GM12878 (cell line): ENCODE measurements around the gene BCL11A. TPM values are rescaled to one million over a fixed set of nuclear protein-coding genes. Genes with fewer than 3 reads are reported as not detected.

ENCODE experiments used
- ATAC-seq: fragments of 200-7000 bp; cut with Tn5 transposase; 3 replicates; pipeline ENCODE4 v1.9.1; 2020; ENCODE audit warnings: mild to moderate bottlenecking, moderate library complexity
- BruUV-seq: library from RNA; stranded (reverse); fragments of 400-500 nt; replicated peaks from 2 replicates; lab custom pipeline; 2021; lab: Mats Ljungman, UMichigan
- CTCF ChIA-PET: fragments of 300-600 bp; sonication (Branson Sonifier 250); formaldehyde crosslinking; extraction: SDS; loops from one replicate; lab custom pipeline; 2021; ENCODE audit warnings: inconsistent platforms; lab: Yijun Ruan, JAX
- POLR2A ChIA-PET: fragments of 350-600 bp; formaldehyde crosslinking; extraction: SDS; loops from one replicate; lab custom pipeline; 2021; ENCODE audit warnings: inconsistent platforms; lab: Charles Lee
- RAD21 ChIA-PET: fragments of 300-600 bp; sonication (Branson Sonifier 250); formaldehyde crosslinking; loops from one replicate; lab custom pipeline; 2023; ENCODE audit warnings: antibody characterized with exemption; ENCODE audit not compliant: unreplicated experiment; lab: Charles Lee
- SMC1A ChIA-PET: fragments of 300-600 bp; sonication (Branson Sonifier 250); formaldehyde crosslinking; loops from one replicate; lab custom pipeline; 2023; ENCODE audit not compliant: unreplicated experiment, uncharacterized antibody; lab: Charles Lee
- DNase-seq: peaks from one replicate; pipeline ENCODE4 v3.0.0-alpha.2; 2011; ENCODE audit warnings: low read depth, low spot score
- FAIRE-seq: peaks from 3 replicates; lab custom pipeline; 2011; peaks lifted over from hg19 to GRCh38; lab: Jason Lieb, UNC
- H2AFZ ChIP-seq: 2 replicates; pipeline ENCODE4 v1.6.0; 2011; ENCODE audit warnings: low read depth, low read length, control low read depth; ENCODE audit not compliant: control insufficient read depth
- H3K27ac ChIP-seq: 2 replicates; pipeline ENCODE4 v1.5.1; 2011; ENCODE audit warnings: control low read depth; ENCODE audit not compliant: control insufficient read depth, insufficient read depth
- H3K27me3 ChIP-seq, 2 experiments: replicated peaks in 1 of 2; 2 replicates each; pipeline versions ENCODE4 v1.6.0 to v1.6.1; 2011; ENCODE audit warnings: low read length in 1 of 2; ENCODE audit not compliant: control insufficient read depth in 2 of 2, insufficient read depth in 2 of 2
- H3K36me3 ChIP-seq, 2 experiments: 2 replicates each; pipeline ENCODE4 v1.5.1; 2011; ENCODE audit warnings: low read length in 1 of 2; ENCODE audit not compliant: control insufficient read depth in 2 of 2, insufficient read depth in 2 of 2
- H3K4me1 ChIP-seq: 2 replicates; pipeline ENCODE4 v1.6.1; 2011; ENCODE audit warnings: mild to moderate bottlenecking, low read length, moderate library complexity, mixed read lengths; ENCODE audit not compliant: control insufficient read depth, insufficient read depth
- H3K4me2 ChIP-seq: 2 replicates; pipeline ENCODE4 v1.6.0; 2011; ENCODE audit warnings: control low read depth; ENCODE audit not compliant: control insufficient read depth, insufficient read depth
- H3K4me3 ChIP-seq: fragments of 200-600 bp; sonication (generic); 2 replicates; pipeline ENCODE4 v1.5.1; 2016
- H3K79me2 ChIP-seq: 2 replicates; pipeline ENCODE4 v1.6.0; 2011; ENCODE audit warnings: low read length; ENCODE audit not compliant: control insufficient read depth, insufficient read depth
- H3K9ac ChIP-seq: 2 replicates; pipeline ENCODE4 v1.8.0; 2011; ENCODE audit warnings: low read length, control low read depth, mixed read lengths; ENCODE audit not compliant: control insufficient read depth, insufficient read depth
- H3K9me3 ChIP-seq: replicated peaks from 3 replicates; pipeline ENCODE4 v1.5.1; 2011; ENCODE audit warnings: mild to moderate bottlenecking, low read length; ENCODE audit not compliant: control insufficient read depth, insufficient read depth
- H4K20me1 ChIP-seq: 2 replicates; pipeline ENCODE4 v1.6.0; 2011; ENCODE audit not compliant: control insufficient read depth, insufficient read depth
- BACH1 ChIP-seq: fragments of 450-650 bp; IDR thresholded peaks from 2 replicates; pipeline ENCODE4 v1.6.1; 2017; ENCODE audit warnings: mild to moderate bottlenecking, borderline replicate concordance
- BCL11A ChIP-seq: IDR thresholded peaks from 2 replicates; pipeline ENCODE4 v1.6.1; 2011; ENCODE audit warnings: low read depth, low read length
- EP300 ChIP-seq, 2 experiments: fragments of 150-350 bp in 1 of 2; IDR thresholded peaks; 2 replicates each; pipeline ENCODE4 v1.6.1; 2011 to 2012; ENCODE audit warnings: low read depth in 2 of 2, low read length in 2 of 2, borderline replicate concordance in 1 of 2, improper control_type of control experiment in 1 of 2, inconsistent platforms in 1 of 2; ENCODE audit not compliant: control insufficient read depth in 1 of 2
- GATAD2B ChIP-seq: fragments of 450-650 bp; conservative IDR thresholded peaks from 2 replicates; pipeline ENCODE4 v1.6.1; 2017; ENCODE audit warnings: low read depth, mild to moderate bottlenecking, moderate library complexity
- LARP7 ChIP-seq: fragments of 450-650 bp; IDR thresholded peaks from 2 replicates; pipeline ENCODE4 v1.6.1; 2017; ENCODE audit warnings: mild to moderate bottlenecking
- MTA2 ChIP-seq: fragments of 450-650 bp; IDR thresholded peaks from 2 replicates; pipeline ENCODE4 v1.6.1; 2016; ENCODE audit warnings: low read depth, mild to moderate bottlenecking, moderate library complexity
- MTA3 ChIP-seq: IDR thresholded peaks from 2 replicates; pipeline ENCODE4 v1.6.1; 2012; ENCODE audit warnings: low read length, inconsistent platforms, borderline replicate concordance
- NBN ChIP-seq: fragments of 450-650 bp; IDR thresholded peaks from 2 replicates; pipeline ENCODE4 v1.6.1; 2016
- NFYA ChIP-seq: IDR thresholded peaks from 2 replicates; pipeline ENCODE4 v1.6.1; 2011; ENCODE audit warnings: low read depth, mild to moderate bottlenecking, low read length, improper control_type of control experiment, borderline replicate concordance
- STAT1 ChIP-seq: fragments of 450-650 bp; conservative IDR thresholded peaks from 2 replicates; pipeline ENCODE4 v1.6.1; 2014; ENCODE audit warnings: antibody characterized with exemption, mild to moderate bottlenecking
- TBL1XR1 ChIP-seq: IDR thresholded peaks from 2 replicates; pipeline ENCODE4 v1.6.1; 2012; ENCODE audit warnings: low read depth, low read length, improper control_type of control experiment
- TCF12 ChIP-seq: IDR thresholded peaks from 2 replicates; pipeline ENCODE4 v1.6.1; 2011; ENCODE audit warnings: low read depth, mild to moderate bottlenecking, low read length
- WGBS: methylation state at CpG from one replicate; pipeline ENCODE4 v1.1.6; 2016; ENCODE audit warnings: low lambda C conversion rate; ENCODE audit not compliant: insufficient replicate concordance, insufficient coverage; ENCODE audit errors: missing lambda C conversion rate; 5-methylcytosine and 5-hydroxymethylcytosine counted together
- in situ Hi-C: fragments of 300-500 bp; cut with MboI; formaldehyde crosslinking; loops from 9 replicates; pipeline ENCODE4 v1.14.3; 2018; ENCODE audit warnings: mixed read lengths
- intact Hi-C: fragments of 100-400 bp; cut with micrococcal nuclease; formaldehyde crosslinking; loops from one replicate; pipeline ENCODE4 v1.14.2; 2022; ENCODE audit not compliant: unreplicated experiment
- polyA plus RNA-seq, 11 experiments: library from polyadenylated mRNA; depleted of rRNA in 4 of 11; unstranded in 6 of 11; stranded (reverse) in 5 of 11; fragments of >200 nt; fragmentation: Nextera tagmentation in 4 of 11; fragmentation: Illumina TruSeq in 1 of 11; extraction: Ambion mirVana in 4 of 11; extraction: Trizol in 1 of 11; gene quantifications; 1 replicate in 1 of 11; 2 replicates in 10 of 11; pipeline versions ENCODE4 v1.2.1 to v1.2.3, GENCODE V29; 2011 to 2016; ENCODE audit warnings: inconsistent platforms in 2 of 11, missing spikeins in 2 of 11, low read depth in 1 of 11
- total RNA-seq, 4 experiments: library from RNA; depleted of rRNA in 3 of 4; stranded (reverse); fragments of >200 nt in 3 of 4; fragmentation: Illumina TruSeq in 1 of 4; extraction: Trizol in 1 of 4; gene quantifications; 2 replicates each; pipeline versions ENCODE4 v1.2.1 to v1.2.3, GENCODE V29; 2013 to 2021
- TF ChIP-seq, protein P1 (sequence below): IDR thresholded peaks from 2 replicates; pipeline ENCODE4 v1.6.1; 2012; ENCODE audit warnings: low read length, inconsistent platforms
- TF ChIP-seq, protein P2 (sequence below): IDR thresholded peaks from 2 replicates; pipeline ENCODE4 v1.6.1; 2012; ENCODE audit warnings: mild to moderate bottlenecking, low read depth, low read length

Gene BCL11A
- total and polyA plus RNA-seq, 10 of the 15 experiments (the other 5 are each of a cell fraction or from before 2014, with no cell fraction given) = 7.5 to 26.6 (median 11.1) TPM; not detected in 1

DNA sequence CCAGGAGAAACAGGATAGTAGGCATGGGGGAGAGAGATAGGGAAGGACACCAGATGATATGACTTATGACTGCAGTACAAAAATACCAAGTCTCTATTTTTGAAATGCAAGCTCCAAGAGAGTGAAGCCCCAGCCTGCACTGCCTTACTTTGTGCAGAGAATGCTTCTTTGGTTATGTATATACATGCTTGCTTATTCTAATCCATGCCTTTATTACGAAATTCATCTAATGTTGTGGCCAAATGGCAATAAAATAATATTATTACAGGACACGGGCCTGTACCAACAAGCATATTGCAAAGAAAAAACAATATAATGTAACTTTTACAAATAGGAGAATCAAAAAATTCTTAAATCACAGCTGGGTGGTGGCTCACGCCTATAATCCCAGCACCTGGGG lies 110.8 kb downstream of the BCL11A start:
- POLR2A ChIA-PET = interaction anchor here (0.6 kb wide), 1 partner anchor 42 kb away, joined by 3 read pairs; no protein-coding TSS in a partner anchor
- WGBS = 97% methylated on average over 3 of the region's 3 CpGs

More for the DNA sequence above, 110.8 kb downstream of the BCL11A start:
- no peaks in the 10 kb centered on the region for H3K36me3 ChIP-seq
- RAD21 ChIA-PET = no interaction called here
- no peaks in the 10 kb centered on the region for H3K27me3 ChIP-seq
- no peak overlapping the region for H3K4me2 ChIP-seq
- FAIRE-seq = no peak
- CTCF ChIA-PET = no interaction called here
- no peak overlapping the region for H3K4me3 ChIP-seq
- H3K9me3 ChIP-seq = no peaks in the 10 kb centered on the region
- in situ Hi-C loops (no loop called here), intact Hi-C loops (no loop called here)
- H3K79me2 ChIP-seq = no peaks in the 10 kb centered on the region
- SMC1A ChIA-PET = no interaction called here
- H3K9ac ChIP-seq = no peak overlapping the region
- DNase-seq = no peak
- TF ChIP-seq MTA3 (no peak), BCL11A (no peak), STAT1 (no peak), NBN (no peak), NFYA (no peak), TBL1XR1 (no peak), GATAD2B (no peak), BACH1 (no peak), LARP7 (no peak), MTA2 (no peak), EP300 (IDR thresholded peaks at IDR 0.05; ENCODE audit: borderline replicate concordance in 1 of 2, control insufficient read depth in 1 of 2, low read depth in 2 of 2, low read length in 2 of 2) (no peak), TCF12 (no peak)
- TF ChIP-seq, protein P1, sequence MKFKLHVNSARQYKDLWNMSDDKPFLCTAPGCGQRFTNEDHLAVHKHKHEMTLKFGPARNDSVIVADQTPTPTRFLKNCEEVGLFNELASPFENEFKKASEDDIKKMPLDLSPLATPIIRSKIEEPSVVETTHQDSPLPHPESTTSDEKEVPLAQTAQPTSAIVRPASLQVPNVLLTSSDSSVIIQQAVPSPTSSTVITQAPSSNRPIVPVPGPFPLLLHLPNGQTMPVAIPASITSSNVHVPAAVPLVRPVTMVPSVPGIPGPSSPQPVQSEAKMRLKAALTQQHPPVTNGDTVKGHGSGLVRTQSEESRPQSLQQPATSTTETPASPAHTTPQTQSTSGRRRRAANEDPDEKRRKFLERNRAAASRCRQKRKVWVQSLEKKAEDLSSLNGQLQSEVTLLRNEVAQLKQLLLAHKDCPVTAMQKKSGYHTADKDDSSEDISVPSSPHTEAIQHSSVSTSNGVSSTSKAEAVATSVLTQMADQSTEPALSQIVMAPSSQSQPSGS = no peak
- TF ChIP-seq, protein P2, sequence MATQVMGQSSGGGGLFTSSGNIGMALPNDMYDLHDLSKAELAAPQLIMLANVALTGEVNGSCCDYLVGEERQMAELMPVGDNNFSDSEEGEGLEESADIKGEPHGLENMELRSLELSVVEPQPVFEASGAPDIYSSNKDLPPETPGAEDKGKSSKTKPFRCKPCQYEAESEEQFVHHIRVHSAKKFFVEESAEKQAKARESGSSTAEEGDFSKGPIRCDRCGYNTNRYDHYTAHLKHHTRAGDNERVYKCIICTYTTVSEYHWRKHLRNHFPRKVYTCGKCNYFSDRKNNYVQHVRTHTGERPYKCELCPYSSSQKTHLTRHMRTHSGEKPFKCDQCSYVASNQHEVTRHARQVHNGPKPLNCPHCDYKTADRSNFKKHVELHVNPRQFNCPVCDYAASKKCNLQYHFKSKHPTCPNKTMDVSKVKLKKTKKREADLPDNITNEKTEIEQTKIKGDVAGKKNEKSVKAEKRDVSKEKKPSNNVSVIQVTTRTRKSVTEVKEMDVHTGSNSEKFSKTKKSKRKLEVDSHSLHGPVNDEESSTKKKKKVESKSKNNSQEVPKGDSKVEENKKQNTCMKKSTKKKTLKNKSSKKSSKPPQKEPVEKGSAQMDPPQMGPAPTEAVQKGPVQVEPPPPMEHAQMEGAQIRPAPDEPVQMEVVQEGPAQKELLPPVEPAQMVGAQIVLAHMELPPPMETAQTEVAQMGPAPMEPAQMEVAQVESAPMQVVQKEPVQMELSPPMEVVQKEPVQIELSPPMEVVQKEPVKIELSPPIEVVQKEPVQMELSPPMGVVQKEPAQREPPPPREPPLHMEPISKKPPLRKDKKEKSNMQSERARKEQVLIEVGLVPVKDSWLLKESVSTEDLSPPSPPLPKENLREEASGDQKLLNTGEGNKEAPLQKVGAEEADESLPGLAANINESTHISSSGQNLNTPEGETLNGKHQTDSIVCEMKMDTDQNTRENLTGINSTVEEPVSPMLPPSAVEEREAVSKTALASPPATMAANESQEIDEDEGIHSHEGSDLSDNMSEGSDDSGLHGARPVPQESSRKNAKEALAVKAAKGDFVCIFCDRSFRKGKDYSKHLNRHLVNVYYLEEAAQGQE = no peak
- H3K27ac ChIP-seq = no peak overlapping the region
- H2AFZ ChIP-seq = no peak overlapping the region
- BruUV-seq = no TSS peak
- peaks cover 62% of the 10 kb centered on the region for H3K4me1 ChIP-seq
- H4K20me1 ChIP-seq = no peaks in the 10 kb centered on the region
- ATAC-seq = no peak
